K562 (cell line): ENCODE results near the gene NFIC. TPM values are rescaled to one million over a fixed set of nuclear protein-coding genes. Genes with fewer than 3 reads are reported as not detected.

Experiments
- BCOR ChIP-seq: fragments of 450-650 bp; IDR thresholded peaks from 2 replicates; pipeline ENCODE4 v1.6.1; 2016
- CAMTA2 ChIP-seq: fragments of 250-450 bp; sonication (Bioruptor Pico); conservative IDR thresholded peaks from 2 replicates; pipeline ENCODE4 v1.5.1; 2022
- CHCHD3 ChIP-seq: fragments of 250-450 bp; sonication (Bioruptor Pico); IDR thresholded peaks from 2 replicates; pipeline ENCODE4 v2.1.2; 2022; ENCODE audit warnings: mild to moderate bottlenecking
- E2F4 ChIP-seq: sonication (generic); formaldehyde crosslinking; IDR thresholded peaks from 2 replicates; pipeline ENCODE4 v1.8.0; 2022; ENCODE audit warnings: mild to moderate bottlenecking, low read depth, missing genetic modification reagents
- GTF3C2 ChIP-seq: IDR thresholded peaks from 3 replicates; pipeline ENCODE4 v1.6.1; 2011; ENCODE audit warnings: borderline replicate concordance, mild to moderate bottlenecking, moderate library complexity; ENCODE audit not compliant: insufficient read length; ENCODE audit errors: extremely low read depth
- NFE2 ChIP-seq: IDR thresholded peaks from 2 replicates; pipeline ENCODE4 v1.6.1; 2014; ENCODE audit warnings: antibody characterized with exemption, low read depth
- POLR3A ChIP-seq: IDR thresholded peaks from 2 replicates; pipeline ENCODE4 v1.6.1; 2011; ENCODE audit warnings: borderline replicate concordance, mild to moderate bottlenecking, moderate library complexity; ENCODE audit not compliant: insufficient read length, insufficient read depth; ENCODE audit errors: extremely low read depth
- SMARCA4 ChIP-seq: fragments of 450-650 bp; IDR thresholded peaks from 2 replicates; pipeline ENCODE4 v1.6.1; 2016
- ZFP36 ChIP-seq: fragments of 150-350 bp; IDR thresholded peaks from 2 replicates; pipeline ENCODE4 v1.6.1; 2018; ENCODE audit warnings: low read length, low read depth; ENCODE audit not compliant: partially characterized antibody
- ZMIZ1 ChIP-seq, 2 experiments: fragments of 150-350 bp in 1 of 2; IDR thresholded peaks; 2 replicates each; pipeline ENCODE4 v1.6.1; 2012 to 2016; ENCODE audit warnings: low read depth in 2 of 2, low read length in 2 of 2, mild to moderate bottlenecking in 1 of 2, moderate library complexity in 1 of 2
- ZNF407 ChIP-seq: fragments of 450-650 bp; IDR thresholded peaks from 2 replicates; pipeline ENCODE4 v1.6.1; 2016; ENCODE audit warnings: low read depth
- polyA plus RNA-seq, 8 experiments: library from polyadenylated mRNA; depleted of rRNA in 4 of 8; stranded (reverse) in 5 of 8; unstranded in 3 of 8; fragments of >200 nt; fragmentation: Nextera tagmentation in 2 of 8; fragmentation: Illumina TruSeq in 1 of 8; extraction: Ambion mirVana in 2 of 8; extraction: Trizol in 1 of 8; gene quantifications; 2 replicates each; pipeline versions ENCODE4 v1.2.1 to v1.2.3, GENCODE V29; 2011 to 2014; ENCODE audit warnings: inconsistent platforms in 1 of 8, missing spikeins in 1 of 8
- total RNA-seq, 7 experiments: library from RNA; depleted of rRNA in 6 of 7; stranded (reverse); fragments of >200 nt in 6 of 7; fragmentation: Illumina TruSeq in 2 of 7; extraction: Trizol in 2 of 7; gene quantifications; 2 replicates each; pipeline versions ENCODE4 v1.2.1 to v1.2.3, GENCODE V29; 2011 to 2021; ENCODE audit warnings: low replicate concordance in 1 of 7

NFIC gene
- total and polyA plus RNA-seq, 9 of the 15 experiments (the other 6 are each of a cell fraction or from before 2014, with no cell fraction given), result 0.71 to 62.1 (median 6.9) TPM

- TF ChIP-seq NFE2, result no peak
- peak; percentile 46; the same call in 1 of the 2 replicates for TF ChIP-seq SMARCA4
- peak; percentile 88 for TF ChIP-seq ZFP36
- no peak for TF ChIP-seq GTF3C2
- no peak for TF ChIP-seq CHCHD3 (CRISPR knock-in tag)
- TF ChIP-seq E2F4 (CRISPR knock-in tag), result no peak
- TF ChIP-seq ZMIZ1 (IDR thresholded peaks at IDR 0.05; ENCODE audit: low read depth in 2 of 2, low read length in 2 of 2), result 0 out of 4 replicates have a peak, but pooled peaks of 1 of the 2 experiments have one; percentile 50
- TF ChIP-seq POLR3A, result no peak
- TF ChIP-seq BCOR, result peak; percentile 86
- TF ChIP-seq CAMTA2 (CRISPR knock-in tag), result no peak
- no peak for TF ChIP-seq ZNF407
Observed at GRCh38 chr19:3423183-3423829, 56.9 kb downstream of the NFIC start (continued).
